ENCODE results near the gene SPNS2. TPM values are rescaled to one million over a fixed set of nuclear protein-coding genes. Genes with fewer than 3 reads are reported as not detected.

The SPNS2 gene
- total and polyA plus RNA-seq, 10 of the 15 experiments (the other 5 are each of a cell fraction or from before 2014, with no cell fraction given) = 0.04 to 1.1 (median 0.23) TPM; not detected in 2

DNA sequence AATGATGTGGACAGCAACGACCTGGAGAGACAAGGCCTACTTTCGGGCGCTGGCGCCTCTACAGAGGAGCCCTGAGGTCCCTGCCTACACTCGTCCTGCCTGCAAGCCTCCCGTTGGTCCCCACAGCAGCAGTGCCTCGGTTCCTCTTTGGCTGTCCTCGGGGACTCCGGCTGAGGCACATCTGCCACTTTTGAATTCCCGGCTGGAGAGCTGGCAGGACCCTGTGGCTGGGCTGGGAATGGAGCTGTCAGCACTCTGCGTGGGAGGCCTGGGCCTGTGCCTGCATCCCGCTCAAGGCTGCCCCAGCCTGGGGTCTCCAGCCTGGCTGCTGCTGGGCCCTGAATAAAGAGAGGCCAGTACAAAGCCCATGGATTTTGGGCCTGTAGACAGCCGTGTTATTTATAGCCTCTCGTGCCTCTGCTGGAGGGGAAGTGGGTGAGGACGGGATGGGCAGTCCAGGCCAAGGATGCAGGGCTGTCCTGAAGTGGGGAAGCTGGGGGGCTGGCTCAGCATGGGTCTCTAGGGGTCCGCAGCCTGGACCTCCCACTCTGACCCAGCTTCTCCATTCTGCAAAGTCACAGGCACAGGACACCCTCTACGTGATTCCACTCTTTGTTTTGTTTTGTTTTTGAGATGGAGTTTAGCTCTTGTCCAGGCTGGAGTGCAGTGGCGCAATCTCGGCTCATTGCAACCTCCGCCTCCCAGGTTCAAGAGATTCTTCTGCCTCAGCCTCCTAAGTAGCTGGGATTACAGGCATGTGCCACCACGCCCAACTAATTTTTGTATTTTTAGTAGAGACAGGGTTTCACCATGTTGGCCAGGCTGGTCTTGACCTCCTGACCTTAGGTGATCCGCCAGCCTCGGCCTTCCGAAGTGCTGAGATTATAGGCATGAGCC, 10.6 kb upstream of the SPNS2 start (continued):
- TF ChIP-seq, protein P1, sequence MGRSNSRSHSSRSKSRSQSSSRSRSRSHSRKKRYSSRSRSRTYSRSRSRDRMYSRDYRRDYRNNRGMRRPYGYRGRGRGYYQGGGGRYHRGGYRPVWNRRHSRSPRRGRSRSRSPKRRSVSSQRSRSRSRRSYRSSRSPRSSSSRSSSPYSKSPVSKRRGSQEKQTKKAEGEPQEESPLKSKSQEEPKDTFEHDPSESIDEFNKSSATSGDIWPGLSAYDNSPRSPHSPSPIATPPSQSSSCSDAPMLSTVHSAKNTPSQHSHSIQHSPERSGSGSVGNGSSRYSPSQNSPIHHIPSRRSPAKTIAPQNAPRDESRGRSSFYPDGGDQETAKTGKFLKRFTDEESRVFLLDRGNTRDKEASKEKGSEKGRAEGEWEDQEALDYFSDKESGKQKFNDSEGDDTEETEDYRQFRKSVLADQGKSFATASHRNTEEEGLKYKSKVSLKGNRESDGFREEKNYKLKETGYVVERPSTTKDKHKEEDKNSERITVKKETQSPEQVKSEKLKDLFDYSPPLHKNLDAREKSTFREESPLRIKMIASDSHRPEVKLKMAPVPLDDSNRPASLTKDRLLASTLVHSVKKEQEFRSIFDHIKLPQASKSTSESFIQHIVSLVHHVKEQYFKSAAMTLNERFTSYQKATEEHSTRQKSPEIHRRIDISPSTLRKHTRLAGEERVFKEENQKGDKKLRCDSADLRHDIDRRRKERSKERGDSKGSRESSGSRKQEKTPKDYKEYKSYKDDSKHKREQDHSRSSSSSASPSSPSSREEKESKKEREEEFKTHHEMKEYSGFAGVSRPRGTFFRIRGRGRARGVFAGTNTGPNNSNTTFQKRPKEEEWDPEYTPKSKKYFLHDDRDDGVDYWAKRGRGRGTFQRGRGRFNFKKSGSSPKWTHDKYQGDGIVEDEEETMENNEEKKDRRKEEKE (IDR thresholded peaks at IDR 0.05) = no peak
- no peak for TF ChIP-seq MTA3 (IDR thresholded peaks at IDR 0.05; ENCODE audit: borderline replicate concordance, low read length)
- TF ChIP-seq MEF2A (IDR thresholded peaks at IDR 0.05; ENCODE audit: insufficient read depth, low read depth, low read length) = no peak
- TF ChIP-seq ZNF384 (IDR thresholded peaks at IDR 0.05; ENCODE audit: borderline replicate concordance, low read depth, low read length) = no peak
- TF ChIP-seq TCF3 (IDR thresholded peaks at IDR 0.05; ENCODE audit: borderline replicate concordance, insufficient read depth, low read depth, low read length) = no peak
- TF ChIP-seq MTA2 (IDR thresholded peaks at IDR 0.05; ENCODE audit: low read depth) = no peak
- no peak for TF ChIP-seq RAD51 (IDR thresholded peaks at IDR 0.05)
- TF ChIP-seq ATF7 (IDR thresholded peaks at IDR 0.05; ENCODE audit: low read depth) = no peak
- TF ChIP-seq ETV6 (conservative IDR thresholded peaks at IDR 0.05 in 1 of 2, IDR thresholded peaks at IDR 0.05 in 1 of 2; ENCODE audit: borderline replicate concordance in 1 of 2, low read depth in 1 of 2) = no peak
